ENCODE results near the gene DEPDC1B.
"Not testable (repeated sequence)": the region's sequence is repeated elsewhere in the genome, so short reads cannot be mapped to it uniquely, and the experiment has no call there.

- TF ChIP-seq, protein P1, sequence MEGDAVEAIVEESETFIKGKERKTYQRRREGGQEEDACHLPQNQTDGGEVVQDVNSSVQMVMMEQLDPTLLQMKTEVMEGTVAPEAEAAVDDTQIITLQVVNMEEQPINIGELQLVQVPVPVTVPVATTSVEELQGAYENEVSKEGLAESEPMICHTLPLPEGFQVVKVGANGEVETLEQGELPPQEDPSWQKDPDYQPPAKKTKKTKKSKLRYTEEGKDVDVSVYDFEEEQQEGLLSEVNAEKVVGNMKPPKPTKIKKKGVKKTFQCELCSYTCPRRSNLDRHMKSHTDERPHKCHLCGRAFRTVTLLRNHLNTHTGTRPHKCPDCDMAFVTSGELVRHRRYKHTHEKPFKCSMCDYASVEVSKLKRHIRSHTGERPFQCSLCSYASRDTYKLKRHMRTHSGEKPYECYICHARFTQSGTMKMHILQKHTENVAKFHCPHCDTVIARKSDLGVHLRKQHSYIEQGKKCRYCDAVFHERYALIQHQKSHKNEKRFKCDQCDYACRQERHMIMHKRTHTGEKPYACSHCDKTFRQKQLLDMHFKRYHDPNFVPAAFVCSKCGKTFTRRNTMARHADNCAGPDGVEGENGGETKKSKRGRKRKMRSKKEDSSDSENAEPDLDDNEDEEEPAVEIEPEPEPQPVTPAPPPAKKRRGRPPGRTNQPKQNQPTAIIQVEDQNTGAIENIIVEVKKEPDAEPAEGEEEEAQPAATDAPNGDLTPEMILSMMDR (IDR thresholded peaks at IDR 0.05) = not testable (repeated sequence)
- TF ChIP-seq POLR2A (IDR thresholded peaks at IDR 0.05) = not testable (repeated sequence)
These were observed 75.1 kb downstream of the DEPDC1B start for GRCh38 chr5:60624875-60625274.
